IMR-90 (cell line): Measurements from ENCODE around the gene LIMCH1.

Experiments
- CTCF ChIP-seq: conservative IDR thresholded peaks from 2 replicates; pipeline ENCODE4 v1.5.1; 2012; ENCODE audit warnings: mild to moderate bottlenecking, low read depth, low read length, improper control_type of control experiment
- ELK1 ChIP-seq: fragments of 150-350 bp; IDR thresholded peaks from 2 replicates; pipeline ENCODE4 v1.6.1; 2016; ENCODE audit warnings: low read depth, mild to moderate bottlenecking, low read length, moderate library complexity, borderline replicate concordance
- FOS ChIP-seq: fragments of 150-350 bp; IDR thresholded peaks from 2 replicates; pipeline ENCODE4 v1.6.1; 2016; ENCODE audit warnings: low read depth, low read length
- MXI1 ChIP-seq: IDR thresholded peaks from 2 replicates; pipeline ENCODE4 v1.6.1; 2012; ENCODE audit warnings: low read depth, mild to moderate bottlenecking, low read length, moderate library complexity, borderline replicate concordance
- NFE2L2 ChIP-seq: fragments of 150-350 bp; IDR thresholded peaks from 2 replicates; pipeline ENCODE4 v1.6.1; 2016; ENCODE audit warnings: low read depth, mild to moderate bottlenecking, low read length
- POLR2A ChIP-seq: IDR thresholded peaks from 2 replicates; pipeline ENCODE4 v1.6.1; 2012; ENCODE audit warnings: mild to moderate bottlenecking, low read depth, low read length
- RAD21 ChIP-seq: IDR thresholded peaks from 2 replicates; pipeline ENCODE4 v1.6.1; 2012; ENCODE audit warnings: low read length, improper control_type of control experiment
- SMC3 ChIP-seq: fragments of 150-350 bp; IDR thresholded peaks from 2 replicates; pipeline ENCODE4 v1.6.1; 2016; ENCODE audit warnings: low read depth, mild to moderate bottlenecking, antibody characterized with exemption, low read length, moderate library complexity
- USF2 ChIP-seq: fragments of 150-350 bp; IDR thresholded peaks from 2 replicates; pipeline ENCODE4 v1.6.1; 2017; ENCODE audit warnings: mild to moderate bottlenecking, antibody characterized with exemption, low read length, low read depth

- TF ChIP-seq CTCF (no peak), ELK1 (no peak), POLR2A (no peak), RAD21 (no peak), MXI1 (no peak), USF2 (no peak), NFE2L2 (no peak), SMC3 (no peak), FOS (no peak)
Measured at GRCh38 chr4:41597494-41597893, 59.5 kb downstream of the LIMCH1 start.
